ENCODE measurements around the gene DCHS1. TPM values are rescaled to one million over a fixed set of nuclear protein-coding genes. Genes with fewer than 3 reads are reported as not detected.
A peak's percentile ranks its signal among the peaks of the same experiment; 100 is the strongest.

The DCHS1 gene
- total and polyA plus RNA-seq, 9 donors: 5.2 to 36.8 (median 20.8) TPM

DNA sequence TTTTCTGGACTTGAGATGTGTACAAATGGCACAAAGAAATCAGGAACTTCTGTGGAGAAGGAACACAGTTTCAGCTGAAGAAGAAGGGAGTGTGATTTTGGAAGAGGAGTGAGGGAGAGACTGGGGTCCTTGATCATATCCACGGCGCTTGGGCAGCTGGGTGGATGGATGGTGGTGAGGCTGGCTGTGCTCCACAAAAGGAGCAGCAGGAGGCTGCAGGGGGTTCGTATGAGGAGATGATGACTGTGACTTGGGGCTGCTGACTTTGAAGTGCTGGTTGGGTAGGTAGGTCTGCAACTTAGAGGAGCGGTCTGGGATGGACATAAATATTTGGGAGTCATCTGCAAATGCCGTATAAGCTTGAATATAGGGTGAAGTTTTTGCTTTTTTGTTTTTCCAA lies 1.3 kb upstream of the DCHS1 start:
- H3K27ac ChIP-seq: no peak overlapping the region
- no peak for TF ChIP-seq EP300 (IDR thresholded peaks at IDR 0.05)
- no peak for TF ChIP-seq POLR2A (IDR thresholded peaks at IDR 0.05)
- TF ChIP-seq, protein P1, sequence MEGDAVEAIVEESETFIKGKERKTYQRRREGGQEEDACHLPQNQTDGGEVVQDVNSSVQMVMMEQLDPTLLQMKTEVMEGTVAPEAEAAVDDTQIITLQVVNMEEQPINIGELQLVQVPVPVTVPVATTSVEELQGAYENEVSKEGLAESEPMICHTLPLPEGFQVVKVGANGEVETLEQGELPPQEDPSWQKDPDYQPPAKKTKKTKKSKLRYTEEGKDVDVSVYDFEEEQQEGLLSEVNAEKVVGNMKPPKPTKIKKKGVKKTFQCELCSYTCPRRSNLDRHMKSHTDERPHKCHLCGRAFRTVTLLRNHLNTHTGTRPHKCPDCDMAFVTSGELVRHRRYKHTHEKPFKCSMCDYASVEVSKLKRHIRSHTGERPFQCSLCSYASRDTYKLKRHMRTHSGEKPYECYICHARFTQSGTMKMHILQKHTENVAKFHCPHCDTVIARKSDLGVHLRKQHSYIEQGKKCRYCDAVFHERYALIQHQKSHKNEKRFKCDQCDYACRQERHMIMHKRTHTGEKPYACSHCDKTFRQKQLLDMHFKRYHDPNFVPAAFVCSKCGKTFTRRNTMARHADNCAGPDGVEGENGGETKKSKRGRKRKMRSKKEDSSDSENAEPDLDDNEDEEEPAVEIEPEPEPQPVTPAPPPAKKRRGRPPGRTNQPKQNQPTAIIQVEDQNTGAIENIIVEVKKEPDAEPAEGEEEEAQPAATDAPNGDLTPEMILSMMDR (IDR thresholded peaks at IDR 0.05): no peak
- no peaks in the 10 kb centered on the region for H3K36me3 ChIP-seq
- H3K27me3 ChIP-seq: no peaks in the 10 kb centered on the region
- peaks cover 8% of the 10 kb centered on the region for H3K4me1 ChIP-seq (ENCODE audit: insufficient read depth)
- DNase-seq: peak in 1 of 5 donors; percentile 21
- WGBS, 3 donors: 47 to 48% (median 48%) methylated on average over 5 of the region's 5 CpGs
- H3K9me3 ChIP-seq: no peaks in the 10 kb centered on the region
- no peak overlapping the region for H3K4me3 ChIP-seq
- intact Hi-C loops (cut with DNase I): no loop called here

DNA sequence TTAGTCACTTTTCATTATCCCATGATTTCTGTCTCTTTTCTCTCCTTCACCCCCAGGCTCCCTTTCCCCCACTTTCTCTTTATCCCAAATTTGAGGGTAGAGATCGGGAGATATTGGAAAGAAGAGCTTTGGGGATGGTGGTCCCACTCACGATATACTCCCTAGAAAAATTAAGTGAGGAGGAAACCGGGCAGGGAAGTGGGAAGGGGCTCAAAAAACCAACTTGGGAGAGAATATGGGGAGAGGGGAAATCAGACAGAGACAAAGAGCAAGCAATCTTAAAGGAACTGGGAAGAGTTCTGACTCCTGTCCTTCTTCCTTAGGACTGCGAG lies 941 bp upstream of the DCHS1 start:
- intact Hi-C loops (cut with DNase I): no loop called here
- no peak overlapping the region for H3K27ac ChIP-seq

DNA sequence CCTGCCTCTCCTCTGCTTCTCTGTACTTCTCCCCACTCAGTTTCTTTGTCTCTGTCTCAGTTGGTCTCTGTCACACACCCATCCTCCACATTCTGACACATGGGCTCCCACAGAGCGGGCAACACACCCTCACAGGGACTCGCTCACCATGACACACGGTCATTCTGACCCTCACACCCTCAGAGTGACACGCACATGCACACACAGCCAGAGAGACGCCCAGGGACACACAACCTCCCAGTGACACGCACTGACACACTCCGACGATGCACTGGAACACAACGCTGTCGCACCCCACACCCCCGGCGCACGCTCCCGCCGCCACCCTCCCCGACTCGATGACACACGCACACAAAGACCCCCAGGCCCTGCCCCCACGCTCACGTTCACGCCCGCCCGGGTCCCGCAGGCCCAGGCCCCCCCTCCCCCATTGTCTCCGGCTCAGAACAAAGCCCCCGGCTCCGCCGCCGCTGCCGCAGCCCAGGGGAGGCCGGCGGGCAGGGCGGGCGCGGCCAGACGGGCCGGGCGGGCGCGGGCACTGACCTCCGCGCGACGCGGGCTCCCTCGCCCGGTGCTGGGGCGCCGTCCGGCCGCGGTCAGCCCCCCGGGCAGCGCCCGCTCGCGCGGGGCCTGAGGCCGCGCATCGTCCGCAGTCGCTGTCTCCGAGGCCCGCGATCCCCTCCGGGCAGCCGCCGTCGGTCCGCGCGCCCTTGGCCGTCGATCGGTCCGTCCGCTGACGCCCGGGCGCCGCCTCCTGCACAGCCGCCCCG lies 404 bp downstream of the DCHS1 start:
- Histone ChIP-seq H3K4me3 (peak overlapping the region; percentile 53), H3K27ac (peak overlapping the region; percentile 58 to 71), H3K4me1 (ENCODE audit: insufficient read depth) (peaks cover 8% of the 10 kb centered on the region), H3K9me3 (no peaks in the 10 kb centered on the region), H3K27me3 (no peaks in the 10 kb centered on the region), H3K36me3 (no peaks in the 10 kb centered on the region)
- intact Hi-C loops (cut with DNase I): no loop called here
- TF ChIP-seq EP300 (IDR thresholded peaks at IDR 0.05) (no peak), POLR2A (IDR thresholded peaks at IDR 0.05) (no peak)
- TF ChIP-seq, protein P1 (IDR thresholded peaks at IDR 0.05): no peak
- 1 to 3% (median 2%) methylated on average over 24 to 81 of the region's 84 CpGs for WGBS, 3 donors
- peak in 4 of 5 donors; percentile 45 to 66 (median 58) for DNase-seq

More for the DNA sequence above, 941 bp upstream of the DCHS1 start:
- TF ChIP-seq, protein P1 (IDR thresholded peaks at IDR 0.05): no peak
- TF ChIP-seq EP300 (IDR thresholded peaks at IDR 0.05) (no peak), POLR2A (IDR thresholded peaks at IDR 0.05) (no peak)
- H3K4me3 ChIP-seq: peak overlapping the region; percentile 53
- H3K36me3 ChIP-seq: no peaks in the 10 kb centered on the region
- no peak for DNase-seq
- WGBS, 3 donors: 44 to 52% (median 51%) methylated on average over 4 of the region's 4 CpGs
- H3K9me3 ChIP-seq: no peaks in the 10 kb centered on the region
- H3K4me1 ChIP-seq (ENCODE audit: insufficient read depth): peaks cover 8% of the 10 kb centered on the region
- no peaks in the 10 kb centered on the region for H3K27me3 ChIP-seq

DNA sequence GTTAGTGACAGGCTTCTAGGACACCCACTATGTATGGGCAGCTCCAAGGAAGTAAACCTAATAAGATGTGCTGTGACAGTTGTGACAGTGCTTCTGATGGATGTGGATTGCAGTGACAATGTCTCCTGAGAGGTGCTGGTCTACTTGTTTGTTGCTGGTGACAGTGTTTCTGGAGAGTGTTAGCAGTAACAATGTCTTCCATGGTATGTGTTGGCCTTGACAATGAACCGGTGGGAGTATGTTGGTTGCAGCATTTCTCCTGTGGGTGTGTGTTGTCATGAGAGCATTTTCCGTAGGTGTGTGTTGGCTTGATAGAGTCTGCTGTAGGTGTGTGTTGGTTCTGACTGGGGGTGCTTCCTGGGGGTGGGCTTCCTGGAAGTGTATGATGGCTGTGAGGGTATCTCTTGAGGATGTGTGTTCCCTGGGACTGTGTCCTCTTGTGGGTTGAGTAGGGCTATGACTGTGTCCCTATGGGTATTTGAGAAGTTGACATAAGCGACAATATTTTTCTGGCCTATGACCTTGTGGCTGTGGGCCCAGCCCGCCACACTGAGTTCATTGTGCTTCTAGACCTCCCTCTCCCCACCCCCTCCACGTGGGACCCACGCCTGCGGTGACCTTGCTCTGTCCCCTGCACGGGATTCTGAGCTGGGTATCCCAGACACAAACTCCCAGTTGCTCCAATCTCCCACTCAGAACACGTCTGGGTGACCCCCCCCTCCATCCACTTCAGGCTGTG lies 1.2 kb downstream of the DCHS1 start:
- intact Hi-C loops (cut with DNase I): no loop called here
- Histone ChIP-seq H3K9me3 (no peaks in the 10 kb centered on the region), H3K4me3 (peak overlapping the region; percentile 53), H3K27ac (peak overlapping the region; percentile 58 to 71), H3K4me1 (ENCODE audit: insufficient read depth) (peaks cover 8% of the 10 kb centered on the region), H3K36me3 (no peaks in the 10 kb centered on the region), H3K27me3 (no peaks in the 10 kb centered on the region)
- WGBS, 3 donors: 23 to 26% (median 24%) methylated on average over 9 of the region's 9 CpGs
- DNase-seq: peak in 3 of 5 donors; percentile 37 to 57 (median 40)
- TF ChIP-seq POLR2A (IDR thresholded peaks at IDR 0.05) (no peak), EP300 (IDR thresholded peaks at IDR 0.05) (no peak)
- TF ChIP-seq, protein P1 (IDR thresholded peaks at IDR 0.05): no peak

Measured in ovary (tissue), 9 donors.